Measurements from ENCODE around the gene CDKL5. TPM values are rescaled to one million over a fixed set of nuclear protein-coding genes. Genes with fewer than 3 reads are reported as not detected.

Gene CDKL5
- total and polyA plus RNA-seq, 8 donors: under 0.01 to 21.4 (median 3.5) TPM

- no peaks in the 10 kb centered on the region for H3K27me3 ChIP-seq
- DNase-seq: no peak
- TF ChIP-seq EP300 (IDR thresholded peaks at IDR 0.05) (no peak), CTCF (IDR thresholded peaks at IDR 0.05) (no peak)
- H3K4me1 ChIP-seq: no peaks in the 10 kb centered on the region
- intact Hi-C loops (cut with DNase I; ENCODE audit: low total_unique reads): no loop called here
- no peaks in the 10 kb centered on the region for H3K36me3 ChIP-seq
- no peak overlapping the region for H3K27ac ChIP-seq
- no peaks in the 10 kb centered on the region for H3K9me3 ChIP-seq
- WGBS, 5 donors: 70 to 100% (median 82%) methylated on average over 2 to 3 of the region's 3 CpGs
- H3K4me3 ChIP-seq: no peak overlapping the region
Observed at GRCh38 chrX:18441780-18442367, 16.5 kb downstream of the CDKL5 start.

- H3K9me3 ChIP-seq: no peaks in the 10 kb centered on the region
- no peak for DNase-seq
- no peaks in the 10 kb centered on the region for H3K27me3 ChIP-seq
- intact Hi-C loops (cut with DNase I; ENCODE audit: low total_unique reads): no loop called here
- no peaks in the 10 kb centered on the region for H3K4me1 ChIP-seq
- H3K27ac ChIP-seq: no peak overlapping the region
- 95 to 100% (median 98%) methylated on average over 3 of the region's 3 CpGs for WGBS, 5 donors
- H3K4me3 ChIP-seq: no peak overlapping the region
- H3K36me3 ChIP-seq: no peaks in the 10 kb centered on the region
- TF ChIP-seq EP300 (IDR thresholded peaks at IDR 0.05): no peak
- no peak for TF ChIP-seq CTCF (IDR thresholded peaks at IDR 0.05)
- TF ChIP-seq POLR2AphosphoS5 (IDR thresholded peaks at IDR 0.05): no peak
- TF ChIP-seq POLR2A (IDR thresholded peaks at IDR 0.05): no peak
Observed at GRCh38 chrX:18448416-18448815, 23.0 kb downstream of the CDKL5 start.

- H3K27ac ChIP-seq: no peak overlapping the region
- no peak overlapping the region for H3K4me3 ChIP-seq
- TF ChIP-seq CTCF (IDR thresholded peaks at IDR 0.05): no peak
- no peak for TF ChIP-seq EP300 (IDR thresholded peaks at IDR 0.05)
- no peak for TF ChIP-seq POLR2AphosphoS5 (IDR thresholded peaks at IDR 0.05)
- TF ChIP-seq POLR2A (IDR thresholded peaks at IDR 0.05): no peak
- H3K9me3 ChIP-seq: no peaks in the 10 kb centered on the region
- H3K4me1 ChIP-seq: no peaks in the 10 kb centered on the region
- no peak for DNase-seq
- no peaks in the 10 kb centered on the region for H3K36me3 ChIP-seq
- H3K27me3 ChIP-seq: no peaks in the 10 kb centered on the region
- WGBS, 5 donors: 79 to 96% (median 93%) methylated on average over 4 of the region's 4 CpGs
- intact Hi-C loops (cut with DNase I; ENCODE audit: low total_unique reads): no loop called here
Observed at GRCh38 chrX:18449236-18449635, 23.8 kb downstream of the CDKL5 start.

GRCh38 chrX:18455384-18455783 lies 30.0 kb downstream of the CDKL5 start:
- Histone ChIP-seq H3K27me3 (no peaks in the 10 kb centered on the region), H3K27ac (no peak overlapping the region), H3K4me1 (no peaks in the 10 kb centered on the region), H3K36me3 (no peaks in the 10 kb centered on the region), H3K4me3 (no peak overlapping the region), H3K9me3 (no peaks in the 10 kb centered on the region)
- WGBS, 5 donors: 46 to 70% (median 68%) methylated on average over 2 of the region's 2 CpGs
- intact Hi-C loops (cut with DNase I; ENCODE audit: low total_unique reads): no loop called here
- DNase-seq: no peak
- TF ChIP-seq POLR2A (IDR thresholded peaks at IDR 0.05): no peak
- TF ChIP-seq CTCF (IDR thresholded peaks at IDR 0.05): no peak
- no peak for TF ChIP-seq POLR2AphosphoS5 (IDR thresholded peaks at IDR 0.05)
- TF ChIP-seq EP300 (IDR thresholded peaks at IDR 0.05): no peak
